ENCODE data around the gene SYNGAP1. TPM values are rescaled to one million over a fixed set of nuclear protein-coding genes. Genes with fewer than 3 reads are reported as not detected.

The SYNGAP1 gene
- polyA plus RNA-seq, 2 of the 4 experiments (the other 2 are of a cell fraction), result 2.2 to 10.8 TPM

- Histone ChIP-seq H3K9me3 (no peaks in the 10 kb centered on the region), H3K27ac (no peak overlapping the region), H3K4me3 (no peak overlapping the region), H3K4me2 (no peak overlapping the region), H3K4me1 (peaks cover 8% of the 10 kb centered on the region)
- no peak for FAIRE-seq
- ATAC-seq, result no peak
- TF ChIP-seq HDAC2 (IDR thresholded peaks at IDR 0.05) (no peak), ESRRA (IDR thresholded peaks at IDR 0.05; ENCODE audit: borderline replicate concordance, low read length) (no peak), PBX3 (IDR thresholded peaks at IDR 0.05) (no peak)
- no peak for DNase-seq (ENCODE audit: low read depth in 1 of 2, low spot score in 1 of 2)
- CTCF ChIA-PET, result interaction anchor here (0.6 to 1.6 kb wide), 4 partner anchors 10 to 705 kb away, joined by 3 to 7 read pairs (median 4); partner anchors contain the start of gene RGL2
- POLR2A ChIA-PET, result no interaction called here
- WGBS (ENCODE audit: missing lambda C conversion rate), result 98% methylated on average over 8 of the region's 17 CpGs
These were observed 13.7 kb upstream of the SYNGAP1 start for GRCh38 chr6:33406126-33406525.

- H3K4me1 ChIP-seq, result peaks cover 12% of the 10 kb centered on the region
- no peaks in the 10 kb centered on the region for H3K9me3 ChIP-seq
- ChIA-PET POLR2A (no interaction called here), CTCF (interaction anchor here (0.8 to 1.6 kb wide), 7 partner anchors 10 to 129 kb away, joined by 3 to 6 read pairs (median 3); partner anchors contain the start of genes B3GALT4 and RGL2)
- no peak overlapping the region for H3K4me3 ChIP-seq
- TF ChIP-seq RAD21 (conservative IDR thresholded peaks at IDR 0.05 in 1 of 2, IDR thresholded peaks at IDR 0.05 in 1 of 2), result peak; percentile 25 to 40; a peak in 2 of 5 replicates
- TF ChIP-seq PBX3 (IDR thresholded peaks at IDR 0.05), result no peak
- DNase-seq (ENCODE audit: low read depth in 1 of 2, low spot score in 1 of 2), result peak in 1 of 2 experiments; percentile 47
- ATAC-seq, result no peak
- no peak for FAIRE-seq
- no peak overlapping the region for H3K4me2 ChIP-seq
- 87% methylated on average over 5 of the region's 5 CpGs for WGBS (ENCODE audit: missing lambda C conversion rate)
- no peak overlapping the region for H3K27ac ChIP-seq
These were observed 12.6 kb upstream of the SYNGAP1 start for GRCh38 chr6:33407132-33407718.

GRCh38 chr6:33410050-33410710 lies 9.7 kb upstream of the SYNGAP1 start:
- WGBS (ENCODE audit: missing lambda C conversion rate), result 0% methylated on average over 4 of the region's 65 CpGs
- peak; percentile 93 to 97 for DNase-seq (ENCODE audit: low read depth in 1 of 2, low spot score in 1 of 2)
- TF ChIP-seq EP300 (IDR thresholded peaks at IDR 0.05) (no peak), FOSB (CRISPR knock-in tag; IDR thresholded peaks at IDR 0.05) (no peak; the same call in 1 of the 2 replicates), REST (IDR thresholded peaks at IDR 0.05) (no peak), PHF8 (IDR thresholded peaks at IDR 0.05; ENCODE audit: borderline replicate concordance, low read depth) (no peak), RARB (CRISPR knock-in tag; IDR thresholded peaks at IDR 0.05) (no peak), USF2 (IDR thresholded peaks at IDR 0.05) (no peak), E2F6 (IDR thresholded peaks at IDR 0.05; ENCODE audit: borderline replicate concordance, low read depth) (peak; percentile 82), ELK1 (IDR thresholded peaks at IDR 0.05; ENCODE audit: low read depth, low read length) (no peak), CHD2 (IDR thresholded peaks at IDR 0.05; ENCODE audit: low read length, partially characterized antibody) (no peak), ZFP36 (IDR thresholded peaks at IDR 0.05; ENCODE audit: borderline replicate concordance, partially characterized antibody) (no peak), ATOH8 (CRISPR knock-in tag; IDR thresholded peaks at IDR 0.05; ENCODE audit: low read depth) (no peak), POLR2AphosphoS2 (conservative IDR thresholded peaks at IDR 0.05; ENCODE audit: low read length) (peak; percentile 94), CBX2 (IDR thresholded peaks at IDR 0.05; ENCODE audit: borderline replicate concordance, low read depth) (no peak), CBX8 (IDR thresholded peaks at IDR 0.05) (no peak), RFX5 (IDR thresholded peaks at IDR 0.05) (peak; percentile 61; the same call in 1 of the 2 replicates), HOXA7 (CRISPR knock-in tag; IDR thresholded peaks at IDR 0.05) (0 out of 2 replicates have a peak, but pooled peaks have one; percentile 78), POLR2A (IDR thresholded peaks at IDR 0.05; ENCODE audit: low read length) (peak; percentile 24; the same call in 1 of the 2 replicates)

More at GRCh38 chr6:33410050-33410710, 9.7 kb upstream of the SYNGAP1 start:
- ChIA-PET CTCF (no interaction called here), POLR2A (interaction anchor here (0.6 to 1.6 kb wide), 4 partner anchors 15 to 131 kb away, joined by 3 to 7 read pairs (median 4); no protein-coding TSS in a partner anchor)
- ATAC-seq, result peak; percentile 89 to 95
- peak overlapping the region; percentile 98 to 99 for H3K27ac ChIP-seq
- peak overlapping the region; percentile 99 for H3K4me3 ChIP-seq
- peak overlapping the region; percentile 89 for H3K4me2 ChIP-seq
- H3K4me1 ChIP-seq, result peaks cover 15% of the 10 kb centered on the region
- no peaks in the 10 kb centered on the region for H3K9me3 ChIP-seq
- FAIRE-seq, result no peak
